22Rv1 (cell line): ENCODE data around the gene GRIA4.

Source experiments
- ZFX ChIP-seq: fragments of 450-650 bp; IDR thresholded peaks from 2 replicates; pipeline ENCODE4 v1.6.1; 2017; ENCODE audit warnings: antibody characterized with exemption, borderline replicate concordance
- TF ChIP-seq, protein P1 (sequence below): fragments of 450-650 bp; IDR thresholded peaks from 2 replicates; pipeline ENCODE4 v1.5.1; 2017; ENCODE audit warnings: mild to moderate bottlenecking

DNA sequence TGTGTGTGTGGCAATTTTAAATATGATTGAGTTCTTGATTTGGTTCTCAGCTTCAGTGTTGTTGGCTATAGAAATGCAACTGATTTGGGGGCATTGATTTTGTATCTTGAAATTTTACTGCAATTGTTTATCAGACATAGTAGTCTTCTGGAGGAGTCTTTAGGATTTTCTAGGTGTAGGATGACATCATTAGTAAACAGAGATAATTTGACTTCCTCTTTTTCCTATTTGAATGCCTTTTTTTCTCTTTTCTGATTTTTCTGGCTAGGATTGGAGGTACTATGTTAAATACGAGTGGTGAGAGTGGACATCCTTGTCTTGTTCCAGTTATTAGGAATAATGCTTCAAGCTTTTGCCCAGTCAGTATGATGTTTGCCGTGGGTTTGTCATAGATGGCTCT is 287.3 kb downstream of the GRIA4 start:
- TF ChIP-seq, protein P1, sequence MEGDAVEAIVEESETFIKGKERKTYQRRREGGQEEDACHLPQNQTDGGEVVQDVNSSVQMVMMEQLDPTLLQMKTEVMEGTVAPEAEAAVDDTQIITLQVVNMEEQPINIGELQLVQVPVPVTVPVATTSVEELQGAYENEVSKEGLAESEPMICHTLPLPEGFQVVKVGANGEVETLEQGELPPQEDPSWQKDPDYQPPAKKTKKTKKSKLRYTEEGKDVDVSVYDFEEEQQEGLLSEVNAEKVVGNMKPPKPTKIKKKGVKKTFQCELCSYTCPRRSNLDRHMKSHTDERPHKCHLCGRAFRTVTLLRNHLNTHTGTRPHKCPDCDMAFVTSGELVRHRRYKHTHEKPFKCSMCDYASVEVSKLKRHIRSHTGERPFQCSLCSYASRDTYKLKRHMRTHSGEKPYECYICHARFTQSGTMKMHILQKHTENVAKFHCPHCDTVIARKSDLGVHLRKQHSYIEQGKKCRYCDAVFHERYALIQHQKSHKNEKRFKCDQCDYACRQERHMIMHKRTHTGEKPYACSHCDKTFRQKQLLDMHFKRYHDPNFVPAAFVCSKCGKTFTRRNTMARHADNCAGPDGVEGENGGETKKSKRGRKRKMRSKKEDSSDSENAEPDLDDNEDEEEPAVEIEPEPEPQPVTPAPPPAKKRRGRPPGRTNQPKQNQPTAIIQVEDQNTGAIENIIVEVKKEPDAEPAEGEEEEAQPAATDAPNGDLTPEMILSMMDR, result no peak
- no peak for TF ChIP-seq ZFX
